GM06990 (cell line): ENCODE data around the gene HORMAD2.

Experiments used
- DNase-seq: peaks from one replicate; pipeline ENCODE4 v3.0.0-alpha.2; 2011; ENCODE audit not compliant: insufficient read length; ENCODE audit errors: extremely low read depth
- H3K27me3 ChIP-seq: replicated peaks from 2 replicates; pipeline ENCODE4 v1.6.0; 2011; ENCODE audit warnings: low read length; ENCODE audit not compliant: control insufficient read depth, insufficient read depth
- H3K36me3 ChIP-seq: 2 replicates; pipeline ENCODE4 v1.5.1; 2011; ENCODE audit warnings: low read length; ENCODE audit not compliant: control insufficient read depth, insufficient read depth
- H3K4me3 ChIP-seq: replicated peaks from 2 replicates; pipeline ENCODE4 v1.5.1; 2011; ENCODE audit warnings: low read depth, mild to moderate bottlenecking, control low read depth, low read length
- CTCF ChIP-seq: IDR thresholded peaks from 2 replicates; pipeline ENCODE4 v1.5.1; 2011; ENCODE audit warnings: low read length, control low read depth, mild to moderate bottlenecking, inconsistent platforms; ENCODE audit not compliant: insufficient read depth, poor library complexity, severe bottlenecking

HORMAD2 gene

GRCh38 chr22:30178181-30179126 lies 98.2 kb downstream of the HORMAD2 start:
- no peak overlapping the region for H3K4me3 ChIP-seq
- TF ChIP-seq CTCF = no peak
- H3K36me3 ChIP-seq = no peaks in the 10 kb centered on the region
- no peak for DNase-seq
- no peaks in the 10 kb centered on the region for H3K27me3 ChIP-seq

GRCh38 chr22:30180616-30181015 lies 100.4 kb downstream of the HORMAD2 start:
- no peaks in the 10 kb centered on the region for H3K36me3 ChIP-seq
- no peak for TF ChIP-seq CTCF
- no peak for DNase-seq
- H3K27me3 ChIP-seq = no peaks in the 10 kb centered on the region
- no peak overlapping the region for H3K4me3 ChIP-seq

- Histone ChIP-seq H3K36me3 (no peaks in the 10 kb centered on the region), H3K4me3 (no peak overlapping the region), H3K27me3 (no peaks in the 10 kb centered on the region)
- DNase-seq = no peak
- no peak for TF ChIP-seq CTCF
These were observed 101.4 kb downstream of the HORMAD2 start for GRCh38 chr22:30181459-30182349.

GRCh38 chr22:30182350-30182745 lies 102.1 kb downstream of the HORMAD2 start:
- no peak for DNase-seq
- H3K4me3 ChIP-seq = no peak overlapping the region

GRCh38 chr22:30182815-30183214 lies 102.6 kb downstream of the HORMAD2 start:
- no peak for TF ChIP-seq CTCF
- DNase-seq = no peak
- Histone ChIP-seq H3K27me3 (no peaks in the 10 kb centered on the region), H3K4me3 (no peak overlapping the region), H3K36me3 (no peaks in the 10 kb centered on the region)

More at GRCh38 chr22:30182350-30182745, 102.1 kb downstream of the HORMAD2 start:
- H3K27me3 ChIP-seq = no peaks in the 10 kb centered on the region
- no peak for TF ChIP-seq CTCF
- no peaks in the 10 kb centered on the region for H3K36me3 ChIP-seq
